Skeletal muscle cell (primary cell): ENCODE results near the gene TDG.
"Not testable (repeated sequence)": the region's sequence is repeated elsewhere in the genome, so short reads cannot be mapped to it uniquely, and the experiment has no call there.

ENCODE experiments used
- DNase-seq: peaks from one replicate; pipeline ENCODE4 v3.0.0-alpha.2; 2010; ENCODE audit warnings: low read depth
- H3K4me3 ChIP-seq: 2 replicates; pipeline ENCODE4 v1.5.1; 2011; ENCODE audit warnings: low read depth, mild to moderate bottlenecking, control low read depth, low read length, moderate library complexity

The TDG gene

DNA sequence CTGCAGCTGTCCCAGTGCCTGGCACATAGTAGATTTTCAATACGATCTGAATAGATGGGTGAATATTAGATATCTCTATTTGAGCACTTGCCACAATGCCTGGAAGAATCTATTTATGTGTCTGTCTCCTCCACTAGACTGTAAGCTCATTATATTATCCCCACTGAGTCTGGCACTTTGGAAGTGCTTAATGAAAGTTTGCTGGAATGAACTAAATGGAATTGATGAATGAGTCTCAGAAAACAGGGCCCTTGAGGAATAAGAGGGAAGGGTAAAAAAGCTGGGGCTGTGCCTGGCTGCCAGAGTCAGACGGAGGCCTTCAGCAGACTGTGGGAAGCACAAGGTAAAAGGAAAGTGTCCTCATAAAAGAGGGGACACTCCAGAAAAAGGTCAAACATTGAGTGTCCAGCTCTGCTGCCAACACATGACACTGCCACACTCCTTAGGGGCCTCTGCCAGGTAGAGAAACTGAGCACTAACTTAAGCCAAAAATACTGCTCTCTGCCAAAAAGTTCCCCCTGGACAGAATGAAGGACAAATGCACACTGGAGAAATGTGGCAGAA is 45.0 kb downstream of the TDG start:
- no peak overlapping the region for H3K4me3 ChIP-seq
- no peak for DNase-seq

- H3K4me3 ChIP-seq, result no peak overlapping the region
- DNase-seq, result peak; percentile 79
Observed at GRCh38 chr12:104011253-104011652, 45.6 kb downstream of the TDG start.

GRCh38 chr12:104012331-104012730 is 46.7 kb downstream of the TDG start:
- no peak overlapping the region for H3K4me3 ChIP-seq
- no peak for DNase-seq

DNA sequence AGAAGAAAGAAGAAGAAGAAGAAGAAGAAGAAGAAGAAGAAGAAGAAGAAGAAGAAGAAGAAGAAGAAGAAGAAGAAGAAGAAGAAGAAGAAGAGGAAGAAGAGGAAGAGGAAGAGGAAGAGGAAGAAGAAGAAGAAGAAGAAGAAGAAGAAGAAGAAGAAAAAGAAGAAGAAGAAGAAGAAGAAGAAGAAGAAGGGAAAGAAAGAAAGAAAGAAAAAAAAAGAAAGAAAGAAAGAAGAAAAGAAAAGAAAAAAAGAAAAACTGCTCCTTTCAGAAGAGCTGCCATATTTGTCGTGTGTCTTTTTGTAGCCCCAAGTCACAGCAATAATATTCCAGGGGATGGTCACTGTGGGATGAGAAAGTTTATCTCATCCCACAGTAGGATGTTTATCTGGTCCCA is 56.2 kb downstream of the TDG start:
- not testable (repeated sequence) for H3K4me3 ChIP-seq, DNase-seq

GRCh38 chr12:104022786-104023185 is 57.1 kb downstream of the TDG start:
- DNase-seq, result no peak
- no peak overlapping the region for H3K4me3 ChIP-seq

GRCh38 chr12:104023710-104024109 is 58.0 kb downstream of the TDG start:
- no peak overlapping the region for H3K4me3 ChIP-seq
- DNase-seq, result no peak

GRCh38 chr12:104024348-104024747 is 58.7 kb downstream of the TDG start:
- no peak for DNase-seq
- no peak overlapping the region for H3K4me3 ChIP-seq

DNA sequence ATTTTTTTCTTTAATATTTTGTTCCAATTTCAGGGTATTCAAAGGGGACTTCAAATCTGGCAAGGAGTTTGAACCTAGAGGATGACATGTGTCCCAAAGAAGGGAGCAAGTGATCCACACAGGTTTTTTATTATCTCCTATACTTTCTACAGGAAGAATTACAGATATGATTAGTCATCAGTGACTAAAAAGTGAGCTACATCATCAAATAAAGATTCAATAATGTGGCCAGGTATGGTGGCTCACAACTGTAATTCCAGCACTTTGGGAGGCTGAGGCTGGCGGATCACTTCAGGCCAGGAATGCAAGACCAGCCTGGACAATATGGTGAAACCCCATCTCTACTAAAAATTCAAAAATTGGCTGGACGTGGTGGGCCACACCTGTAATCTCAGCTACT is 60.1 kb downstream of the TDG start:
- no peak overlapping the region for H3K4me3 ChIP-seq
- no peak for DNase-seq

DNA sequence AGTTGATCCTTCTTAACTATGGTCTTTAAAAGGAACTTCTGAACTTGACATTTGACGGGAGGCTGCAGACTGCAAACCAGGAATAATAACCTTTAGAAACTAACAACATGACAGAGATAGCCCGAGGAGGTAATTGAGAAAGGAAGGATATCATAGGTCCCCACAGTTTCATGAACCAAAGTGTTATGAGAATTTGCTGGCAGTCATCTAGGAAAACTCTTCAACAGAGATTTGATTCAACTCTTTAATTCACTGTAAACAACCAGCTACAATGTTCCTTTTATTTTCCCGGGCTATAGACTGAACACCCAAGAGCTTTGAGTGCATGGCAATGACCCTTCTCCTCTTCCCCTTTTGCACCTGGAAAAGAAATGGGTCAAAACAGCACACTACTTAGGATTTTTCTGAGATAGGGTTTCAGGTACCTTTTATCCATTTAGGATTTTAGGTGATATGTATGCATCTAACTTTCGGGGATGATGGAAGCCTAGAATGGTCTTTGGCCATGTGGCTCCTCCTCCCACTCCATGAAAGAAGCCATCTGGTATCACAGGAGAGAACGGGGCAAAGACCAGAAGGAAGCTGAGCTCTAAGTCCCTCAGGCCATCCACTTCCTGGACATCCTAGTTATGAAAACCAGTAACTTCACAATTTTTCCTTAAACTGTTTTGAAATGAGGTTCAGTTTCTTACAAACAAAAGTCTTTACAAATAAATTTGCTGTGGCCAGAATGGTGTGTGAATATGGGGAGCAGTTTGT is 61.3 kb downstream of the TDG start:
- H3K4me3 ChIP-seq, result no peak overlapping the region
- no peak for DNase-seq

DNA sequence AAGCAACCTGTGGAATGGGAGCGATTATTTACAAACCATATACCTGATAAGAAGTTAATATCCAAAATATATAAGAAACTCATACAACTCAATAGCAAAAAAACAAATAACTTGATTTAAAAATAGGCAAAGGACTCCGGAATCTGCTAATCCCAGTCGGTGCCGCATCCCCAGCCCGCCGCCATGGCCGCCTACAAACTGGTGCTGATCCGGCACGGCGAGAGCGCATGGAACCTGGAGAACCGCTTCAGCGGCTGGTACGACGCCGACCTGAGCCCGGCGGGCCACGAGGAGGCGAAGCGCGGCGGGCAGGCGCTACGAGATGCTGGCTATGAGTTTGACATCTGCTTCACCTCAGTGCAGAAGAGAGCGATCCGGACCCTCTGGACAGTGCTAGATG is 64.9 kb downstream of the TDG start:
- not testable (repeated sequence) for DNase-seq, H3K4me3 ChIP-seq

GRCh38 chr12:104036143-104036542 is 70.5 kb downstream of the TDG start:
- not testable (repeated sequence) for H3K4me3 ChIP-seq, DNase-seq
